GM10266 (cell line): ENCODE results near the gene CDC42BPA.

Experiments used
- DNase-seq: peaks from one replicate; pipeline ENCODE4 v3.0.0; 2012; ENCODE audit errors: extremely low spot score
- TF ChIP-seq, protein P1 (sequence below): IDR thresholded peaks from 2 replicates; pipeline ENCODE4 v1.5.1; 2012; ENCODE audit warnings: mild to moderate bottlenecking, low read depth; ENCODE audit not compliant: control insufficient read depth, insufficient read depth; ENCODE audit errors: missing control alignments

Gene CDC42BPA

DNA sequence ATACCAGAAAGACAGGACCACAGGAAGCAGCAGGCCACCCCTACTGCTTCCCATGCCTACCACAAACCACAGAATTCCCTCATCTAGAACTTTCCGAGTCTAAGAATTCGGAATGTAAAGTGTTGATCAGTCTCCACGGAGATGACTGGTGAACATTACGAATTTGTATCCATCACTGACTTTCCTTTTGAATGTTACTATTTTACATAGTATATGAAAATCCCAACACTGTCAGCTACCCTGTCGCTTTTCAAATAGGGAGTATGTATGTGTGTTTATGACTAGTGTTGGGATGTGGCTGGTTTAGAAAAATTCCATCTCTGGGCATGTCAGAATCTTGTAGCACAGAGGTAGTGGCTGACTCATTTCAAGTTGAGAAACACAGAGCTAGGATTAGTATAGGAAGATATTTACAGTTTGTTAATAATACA is 260.0 kb downstream of the CDC42BPA start:
- DNase-seq = no peak
- TF ChIP-seq, protein P1, sequence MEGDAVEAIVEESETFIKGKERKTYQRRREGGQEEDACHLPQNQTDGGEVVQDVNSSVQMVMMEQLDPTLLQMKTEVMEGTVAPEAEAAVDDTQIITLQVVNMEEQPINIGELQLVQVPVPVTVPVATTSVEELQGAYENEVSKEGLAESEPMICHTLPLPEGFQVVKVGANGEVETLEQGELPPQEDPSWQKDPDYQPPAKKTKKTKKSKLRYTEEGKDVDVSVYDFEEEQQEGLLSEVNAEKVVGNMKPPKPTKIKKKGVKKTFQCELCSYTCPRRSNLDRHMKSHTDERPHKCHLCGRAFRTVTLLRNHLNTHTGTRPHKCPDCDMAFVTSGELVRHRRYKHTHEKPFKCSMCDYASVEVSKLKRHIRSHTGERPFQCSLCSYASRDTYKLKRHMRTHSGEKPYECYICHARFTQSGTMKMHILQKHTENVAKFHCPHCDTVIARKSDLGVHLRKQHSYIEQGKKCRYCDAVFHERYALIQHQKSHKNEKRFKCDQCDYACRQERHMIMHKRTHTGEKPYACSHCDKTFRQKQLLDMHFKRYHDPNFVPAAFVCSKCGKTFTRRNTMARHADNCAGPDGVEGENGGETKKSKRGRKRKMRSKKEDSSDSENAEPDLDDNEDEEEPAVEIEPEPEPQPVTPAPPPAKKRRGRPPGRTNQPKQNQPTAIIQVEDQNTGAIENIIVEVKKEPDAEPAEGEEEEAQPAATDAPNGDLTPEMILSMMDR = no peak

DNA sequence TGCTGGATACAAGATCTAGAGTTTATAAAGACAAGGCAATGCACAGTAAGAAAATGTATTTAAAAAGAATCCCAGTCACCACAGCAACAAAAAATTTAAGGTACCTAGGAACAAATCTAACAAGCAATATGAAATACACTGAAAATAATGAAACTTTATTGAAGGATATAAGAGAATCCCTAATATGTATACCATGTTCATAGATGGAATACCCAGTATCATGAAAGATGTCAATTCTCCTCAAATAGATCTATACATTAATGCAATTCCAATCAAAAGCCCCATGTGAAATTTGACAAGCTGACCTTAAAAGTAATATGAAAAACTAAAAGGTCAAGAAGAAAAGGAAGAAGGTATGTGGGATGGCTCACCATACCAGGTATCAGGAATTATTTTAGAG is 269.0 kb downstream of the CDC42BPA start:
- TF ChIP-seq, protein P1 = no peak
- no peak for DNase-seq

DNA sequence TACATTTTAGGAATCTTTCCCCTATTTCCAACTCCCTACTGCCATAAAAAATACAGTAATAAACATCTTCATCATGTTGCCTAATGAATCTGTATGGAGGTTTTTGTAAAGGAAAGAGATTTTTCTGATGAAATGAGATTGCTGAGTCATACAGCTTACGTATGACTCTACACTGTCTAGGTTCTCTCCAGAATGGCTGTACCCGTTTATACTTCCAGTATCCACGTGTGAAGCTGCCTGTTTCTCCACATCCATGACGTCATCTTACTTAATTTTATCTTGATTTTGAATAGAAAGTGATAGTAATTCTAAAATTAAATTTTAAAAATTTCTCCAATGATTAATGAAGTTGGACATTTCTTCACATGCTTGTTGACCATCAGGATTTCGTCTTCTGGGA is 274.5 kb downstream of the CDC42BPA start:
- DNase-seq = no peak
- TF ChIP-seq, protein P1 = no peak

DNA sequence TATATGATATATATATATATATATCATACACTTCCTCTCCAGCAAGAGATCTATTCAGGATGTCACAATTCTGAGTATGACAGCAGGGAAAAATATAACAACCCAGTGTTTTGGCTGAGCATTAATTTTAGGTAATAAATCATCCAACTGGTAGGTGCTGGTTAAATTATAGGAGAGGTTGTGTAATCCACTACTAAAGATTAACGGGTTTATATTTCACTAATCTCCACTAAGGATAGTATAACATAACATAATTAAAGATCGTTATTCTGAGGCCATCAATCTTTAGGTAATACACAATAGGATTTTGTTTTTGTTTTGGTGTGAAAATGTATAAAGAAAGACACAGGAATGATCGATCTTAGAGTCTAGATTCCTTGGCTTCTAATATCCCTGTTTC is 276.0 kb downstream of the CDC42BPA start:
- no peak for DNase-seq
- TF ChIP-seq, protein P1 = no peak

DNA sequence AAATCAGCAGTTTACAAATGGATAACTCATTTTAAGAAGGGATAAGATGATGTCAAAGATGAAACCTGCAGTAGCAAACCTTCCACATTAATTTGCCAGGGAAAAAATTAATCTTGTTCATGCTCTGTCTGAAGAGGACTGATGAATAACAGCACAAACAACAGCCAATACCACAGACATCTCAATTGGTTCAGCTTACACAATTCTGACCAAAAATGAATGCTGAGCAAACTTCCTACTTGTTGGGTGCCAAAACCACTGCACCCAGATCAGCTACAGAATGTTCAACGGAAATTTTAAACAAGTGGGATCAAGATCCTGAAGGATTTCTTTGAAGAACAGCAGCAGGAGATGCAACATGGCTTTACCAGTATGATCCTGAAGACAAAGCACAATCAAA is 279.9 kb downstream of the CDC42BPA start:
- TF ChIP-seq, protein P1 = no peak
- DNase-seq = no peak

DNA sequence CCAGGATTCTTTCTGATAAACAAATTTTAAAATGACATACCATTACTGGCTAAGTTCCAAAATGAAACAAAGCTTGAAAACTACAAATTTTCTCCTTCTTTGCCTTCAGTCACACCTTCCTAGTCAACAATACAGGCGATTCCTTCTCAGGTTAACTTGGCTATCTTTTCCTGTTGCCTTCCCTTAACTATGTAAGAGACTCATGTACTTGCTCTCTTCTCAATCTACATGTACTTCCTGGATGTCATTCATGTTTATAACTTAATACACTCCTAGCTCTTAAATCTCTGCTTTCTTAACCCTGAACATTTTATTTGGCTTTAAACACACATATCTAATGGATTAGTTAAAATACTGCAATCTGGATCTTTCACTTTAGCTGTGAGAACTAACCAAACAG is 281.2 kb downstream of the CDC42BPA start:
- TF ChIP-seq, protein P1 = no peak
- DNase-seq = no peak

DNA sequence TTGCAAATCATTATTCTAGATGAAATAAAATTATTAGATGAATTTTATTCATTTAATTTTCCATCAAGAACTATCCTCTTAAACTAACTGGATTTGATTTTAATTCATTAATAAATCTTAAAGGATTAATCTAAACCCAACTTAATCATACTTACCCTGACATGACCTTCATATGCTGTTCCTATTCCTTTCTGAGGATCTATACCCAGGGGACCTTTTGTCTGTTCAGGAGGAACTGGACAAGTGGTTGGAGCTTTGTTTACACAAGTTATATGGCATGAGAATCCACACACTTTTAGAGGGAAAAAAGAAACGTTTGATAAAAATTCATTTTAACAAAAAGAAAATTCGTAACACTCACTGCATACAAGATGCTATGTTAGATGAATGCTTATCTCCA is 283.0 kb downstream of the CDC42BPA start:
- no peak for DNase-seq
- TF ChIP-seq, protein P1 = no peak
